GM21526 (cell line): ENCODE data around the gene TJP1.
"Not testable (repeated sequence)": the region's sequence is repeated elsewhere in the genome, so short reads cannot be mapped to it uniquely, and the experiment has no call there.

Experiments used
- ATAC-seq: cut with Tn5 transposase; IDR thresholded peaks from one replicate; pipeline ENCODE4 v1.9.1; 2021; ENCODE audit warnings: moderate library complexity; ENCODE audit not compliant: unreplicated experiment, low FRiP score

TJP1 gene

DNA sequence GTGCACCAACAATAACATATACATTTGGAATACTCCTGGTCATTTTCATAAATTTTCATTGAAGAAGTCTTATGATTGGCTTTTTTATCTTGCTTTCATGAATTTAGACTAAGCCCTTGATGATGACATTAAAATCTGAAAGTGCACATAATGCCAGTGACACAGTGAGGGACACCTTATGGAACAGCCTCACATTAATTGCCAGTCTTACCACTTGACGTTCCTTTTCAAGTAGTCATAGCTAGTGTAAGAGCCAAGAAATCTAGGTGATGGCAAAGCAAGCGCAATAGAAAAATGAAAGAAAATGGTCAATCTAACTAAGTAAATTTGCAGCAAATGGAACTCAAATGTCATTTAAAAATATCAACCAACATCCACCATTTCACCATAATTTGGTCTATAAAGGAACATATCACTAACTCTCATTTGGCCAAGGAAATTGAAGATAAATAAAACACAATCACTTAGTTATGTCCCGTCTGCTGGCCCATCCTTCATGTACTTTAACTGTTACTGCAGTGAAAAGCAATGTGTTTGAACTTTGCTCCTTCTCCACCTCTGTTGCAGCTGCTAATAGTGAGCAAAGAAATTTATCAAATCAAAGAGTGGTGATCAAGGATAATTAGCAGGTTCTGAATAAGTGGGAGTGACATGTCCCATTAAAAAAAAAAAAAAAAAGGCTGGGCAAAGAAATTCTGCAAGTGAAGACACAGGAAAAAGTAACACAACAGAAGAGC is 110.0 kb downstream of the TJP1 start:
- ATAC-seq, result no peak

- ATAC-seq, result no peak
These were observed 110.7 kb downstream of the TJP1 start for GRCh38 chr15:29711531-29711930.

DNA sequence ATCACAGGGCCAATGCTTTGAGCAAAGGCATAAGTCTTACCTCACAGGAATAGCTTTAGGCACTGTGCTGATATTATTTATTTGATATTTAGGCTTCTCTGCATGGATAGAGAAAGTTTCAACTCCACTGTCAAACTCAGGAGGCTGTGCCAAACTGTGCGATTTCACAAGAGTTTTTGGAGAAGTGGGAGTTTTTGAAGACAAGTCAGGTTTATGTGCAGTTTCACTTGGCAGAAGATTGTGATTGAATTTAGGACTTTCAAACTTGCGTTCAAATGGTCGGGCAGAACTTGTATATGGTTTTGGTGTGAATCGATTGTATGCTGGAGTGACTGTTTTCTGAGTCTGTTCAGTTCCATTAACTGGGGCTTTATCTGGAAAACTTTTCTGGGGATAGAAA is 113.7 kb downstream of the TJP1 start:
- ATAC-seq, result no peak

DNA sequence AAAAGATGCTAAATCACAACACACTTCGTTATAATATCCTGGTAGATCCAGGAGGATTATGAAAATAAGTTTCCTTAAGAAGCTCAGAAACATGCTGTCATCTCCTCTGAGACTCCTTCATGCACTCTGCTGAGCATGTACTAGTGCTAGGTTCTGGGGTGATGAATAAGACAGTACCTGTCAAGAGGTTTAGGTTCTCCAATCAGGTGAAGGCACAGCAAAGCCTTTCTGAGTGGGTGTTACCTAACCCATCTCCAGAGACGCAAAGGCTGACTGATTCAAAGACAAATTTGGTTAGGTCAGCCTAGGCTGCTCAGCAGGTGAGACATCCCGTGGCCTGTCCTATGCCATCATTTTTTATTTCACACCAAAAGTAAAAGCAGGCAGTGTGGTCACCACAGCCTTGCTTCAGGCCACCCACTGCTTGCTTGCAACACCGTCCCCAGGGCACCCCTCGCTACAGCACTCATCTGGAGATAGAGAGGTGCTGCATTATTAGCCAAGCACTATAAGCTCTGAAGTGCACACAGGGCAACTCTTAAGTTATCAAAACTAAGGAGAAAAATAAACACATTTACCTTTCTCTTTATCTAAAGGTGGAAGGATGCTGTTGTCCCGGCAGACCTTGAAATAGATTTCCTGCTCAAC is 117.2 kb downstream of the TJP1 start:
- ATAC-seq, result no peak

DNA sequence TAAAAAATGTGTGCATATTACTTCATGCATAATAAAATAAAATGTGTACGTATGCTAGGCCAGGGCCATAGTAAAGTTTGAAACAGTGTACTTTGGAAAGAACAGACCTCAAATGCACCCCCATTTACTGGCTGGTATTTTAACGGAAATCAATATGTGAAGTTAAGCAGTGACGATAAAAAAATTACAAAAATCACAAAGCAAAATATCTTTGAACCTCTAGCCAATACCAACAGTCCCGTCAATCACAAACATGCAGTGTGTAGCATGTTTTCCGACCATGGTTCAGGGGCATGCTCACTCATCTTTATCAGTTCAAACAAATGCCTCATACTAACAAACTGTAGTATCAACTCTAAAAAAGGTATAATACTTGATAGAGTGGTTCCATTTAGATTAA is 121.1 kb downstream of the TJP1 start:
- no peak for ATAC-seq

GRCh38 chr15:29700296-29700695 is 122.0 kb downstream of the TJP1 start:
- ATAC-seq, result no peak

- ATAC-seq, result no peak
These were observed 122.5 kb downstream of the TJP1 start for GRCh38 chr15:29699791-29700190.

GRCh38 chr15:29698030-29698701 is 124.1 kb downstream of the TJP1 start:
- no peak for ATAC-seq

- ATAC-seq, result no peak
These were observed 125.1 kb downstream of the TJP1 start for GRCh38 chr15:29696950-29697738.

- not testable (repeated sequence) for ATAC-seq
These were observed 125.8 kb downstream of the TJP1 start for GRCh38 chr15:29696506-29696905.

- no peak for ATAC-seq
These were observed 126.6 kb downstream of the TJP1 start for GRCh38 chr15:29695489-29696167.

DNA sequence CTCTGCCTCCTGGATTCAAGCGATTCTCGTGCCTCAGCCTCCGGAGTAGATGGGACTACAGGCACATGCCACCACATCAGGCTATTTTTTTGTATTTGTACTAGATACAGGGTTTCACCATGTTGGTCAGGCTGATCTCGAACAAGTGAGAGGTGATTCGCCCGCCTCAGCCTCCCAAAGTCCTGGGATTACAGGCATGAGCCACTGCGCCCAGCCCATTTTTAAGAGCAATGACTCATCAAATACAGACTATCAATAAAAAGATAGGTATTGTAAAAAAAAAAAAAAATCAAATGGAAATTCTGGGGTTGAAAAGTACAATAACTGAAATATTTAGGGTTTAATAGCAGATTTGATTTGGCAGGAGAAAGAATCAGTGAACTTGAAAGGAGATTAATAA is 129.0 kb downstream of the TJP1 start:
- ATAC-seq, result no peak

DNA sequence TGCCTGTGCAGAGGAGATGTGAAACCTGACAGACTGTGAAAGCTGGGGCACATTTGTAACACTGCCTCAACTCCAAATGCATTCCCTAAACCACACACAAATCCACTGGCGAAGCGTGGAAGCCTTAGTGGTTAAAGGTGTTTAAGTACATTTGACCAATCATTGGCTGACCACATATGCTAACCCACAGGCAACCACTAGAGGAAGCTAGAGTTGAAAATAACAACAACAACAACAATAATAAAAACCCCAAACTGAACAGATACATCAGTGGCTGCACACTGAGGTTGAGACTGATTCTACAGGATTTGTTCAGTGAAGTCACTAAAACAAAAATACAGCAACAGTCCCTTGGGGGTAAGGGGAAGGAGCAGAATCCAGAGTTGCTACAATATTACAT is 129.7 kb downstream of the TJP1 start:
- no peak for ATAC-seq

DNA sequence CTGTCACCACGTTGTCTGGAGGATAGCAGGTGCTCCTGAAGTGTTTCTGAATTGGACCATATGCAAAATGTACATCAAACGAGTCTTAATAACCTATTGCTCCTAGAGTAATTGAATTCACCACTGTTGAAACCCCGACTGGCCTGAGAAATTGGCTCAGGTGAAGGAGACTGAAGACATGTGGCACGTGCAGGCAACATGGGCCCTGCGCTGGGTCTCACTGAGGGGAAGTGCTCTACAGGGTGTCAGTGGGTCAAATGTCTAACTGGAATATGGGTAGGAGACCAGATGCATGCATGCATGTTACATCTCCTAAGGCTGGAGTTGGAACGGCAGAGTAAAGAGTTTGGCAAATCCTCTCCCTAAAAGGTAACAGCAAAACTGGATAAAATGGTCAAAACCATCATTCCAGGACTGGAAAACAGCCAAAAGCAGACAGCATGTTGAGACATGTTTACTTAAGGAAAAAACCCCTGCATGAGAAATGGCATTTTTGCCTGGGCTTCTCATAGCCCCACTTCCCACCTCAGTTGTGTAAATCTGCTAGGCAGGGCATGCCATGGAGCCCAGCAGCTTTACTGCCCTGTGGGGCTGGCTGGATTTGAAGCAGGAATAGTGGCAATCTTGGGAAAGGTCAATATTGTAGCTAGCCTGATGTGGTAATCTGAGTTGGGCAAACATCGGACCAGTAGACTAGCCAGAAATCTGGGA is 131.3 kb downstream of the TJP1 start:
- ATAC-seq, result no peak

GRCh38 chr15:29689287-29689986 is 132.8 kb downstream of the TJP1 start:
- ATAC-seq, result no peak

DNA sequence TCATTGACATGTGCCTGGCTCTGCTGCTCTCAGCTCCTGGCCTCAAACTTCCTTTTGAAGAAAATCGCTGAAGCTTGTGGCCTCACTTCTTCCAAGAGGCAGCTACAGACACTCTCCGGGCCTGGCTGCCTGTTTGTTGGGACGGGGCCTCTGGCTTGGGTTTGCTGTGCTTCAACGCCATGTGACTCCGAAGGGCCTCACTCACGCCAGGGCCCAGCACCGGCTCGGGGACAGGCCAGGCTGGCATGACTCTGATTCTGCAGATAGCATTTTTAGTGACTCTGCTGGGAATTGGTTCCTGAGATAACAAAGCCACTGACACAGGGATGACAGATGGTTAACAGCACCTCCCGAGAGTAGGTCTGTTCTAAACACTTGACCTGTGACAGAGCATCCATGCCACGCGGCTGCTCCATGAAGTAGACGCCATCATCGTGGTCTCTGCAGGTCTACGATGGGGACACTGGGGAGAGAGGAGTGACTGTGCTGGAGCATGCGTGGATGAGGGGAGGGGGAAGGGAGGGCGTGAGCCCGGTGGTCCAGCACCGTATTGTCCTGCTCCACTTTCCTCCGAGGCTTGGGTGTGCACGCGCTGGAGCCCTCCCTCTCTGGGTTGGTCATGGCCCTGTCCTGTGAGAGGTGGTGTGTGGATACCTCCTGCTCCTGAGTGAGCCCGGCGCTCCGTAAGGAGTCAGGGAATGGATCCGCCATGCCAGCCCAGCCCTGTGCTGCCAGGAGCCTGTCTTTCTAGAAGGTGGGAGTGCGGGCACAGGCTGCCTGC is 133.6 kb downstream of the TJP1 start:
- no peak for ATAC-seq

- ATAC-seq, result no peak
These were observed 134.2 kb downstream of the TJP1 start for GRCh38 chr15:29687939-29688505.

DNA sequence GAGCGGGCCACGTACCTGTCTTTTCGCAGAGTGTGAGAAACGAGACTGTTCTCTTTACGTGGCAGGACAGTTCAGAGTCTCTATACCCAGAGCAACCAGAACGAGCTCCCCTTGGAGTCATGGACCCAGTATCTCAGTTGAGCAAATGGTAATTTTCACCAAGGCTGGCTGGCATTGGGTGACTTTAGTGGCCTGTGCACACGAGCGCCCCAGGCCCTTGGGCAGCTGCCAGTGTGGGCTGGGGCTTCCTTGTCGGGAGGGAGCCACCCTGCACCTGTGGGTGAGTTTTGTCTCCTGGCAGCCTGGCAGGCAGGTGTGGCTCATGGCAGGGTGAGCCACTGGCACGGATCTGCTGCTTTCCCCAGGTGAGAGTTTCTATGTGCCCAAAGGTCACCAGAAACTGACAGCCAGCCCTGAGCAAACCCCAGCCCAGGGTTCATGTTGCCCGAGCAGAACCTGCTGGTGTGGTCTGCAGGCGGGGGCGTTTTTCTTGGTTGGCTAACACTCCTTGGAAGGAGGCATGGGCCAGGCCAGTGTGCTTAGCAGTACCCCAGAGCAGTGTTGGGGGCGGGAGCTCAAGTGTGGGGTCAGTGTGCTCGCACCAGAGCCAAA is 135.0 kb downstream of the TJP1 start:
- ATAC-seq, result no peak
